Measurements from ENCODE around the gene AK8. TPM values are rescaled to one million over a fixed set of nuclear protein-coding genes. Genes with fewer than 3 reads are reported as not detected.

The AK8 gene
- total RNA-seq, 2 experiments from 2014 or later, result 0.39 TPM; not detected in 1

DNA sequence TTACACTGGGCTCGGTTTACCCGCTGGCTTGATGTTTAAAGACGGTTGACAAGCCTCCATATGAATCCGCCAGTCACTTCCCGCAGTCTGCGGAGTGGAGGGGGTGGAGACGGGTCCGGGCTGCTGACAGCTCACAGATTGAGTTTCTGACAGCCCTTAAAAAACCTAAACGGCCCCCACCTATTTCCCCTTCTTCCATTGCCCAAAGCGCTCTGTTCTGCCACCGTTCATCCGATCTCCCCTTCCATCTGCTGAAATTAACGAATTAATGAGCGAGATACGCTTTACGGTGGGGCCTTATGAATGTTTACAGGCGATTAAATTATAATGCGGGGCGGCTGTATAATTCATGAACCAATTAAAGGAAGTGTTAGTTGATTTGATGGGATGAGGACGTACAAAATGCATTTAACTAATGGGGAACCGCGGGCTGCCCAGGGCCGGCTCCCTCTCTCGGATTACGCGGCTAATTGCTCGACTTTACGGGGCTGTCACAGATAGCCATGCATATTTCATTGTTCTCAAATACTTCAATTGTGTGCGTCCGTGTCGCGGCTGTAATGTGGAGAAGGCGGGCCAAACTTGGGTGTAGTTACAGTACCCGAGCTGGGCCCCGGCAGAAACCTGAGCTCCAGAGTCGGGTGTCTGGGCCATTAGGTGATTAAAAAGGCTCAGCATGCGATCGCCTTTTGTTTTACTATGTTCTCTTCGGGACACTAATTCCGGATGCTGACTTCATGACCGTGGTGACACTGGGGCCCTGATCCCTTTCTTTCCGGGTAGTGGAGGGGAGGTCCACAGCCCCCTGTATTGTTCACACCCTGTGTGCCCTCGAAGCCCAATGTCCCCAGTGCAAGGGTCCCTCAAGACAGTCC, 133.0 kb downstream of the AK8 start:
- H3K27ac Mint-ChIP-seq, result no peak overlapping the region
- ATAC-seq, result no peak
- CTCF ChIA-PET, result no interaction called here
- H3K36me3 Mint-ChIP-seq (ENCODE audit: low read depth), result no peaks in the 10 kb centered on the region
- H3K27me3 Mint-ChIP-seq (ENCODE audit: low read depth), result peaks cover 42% of the 10 kb centered on the region
- no peak for DNase-seq
- POLR2A ChIA-PET, result no interaction called here
- H3K4me1 Mint-ChIP-seq (ENCODE audit: low read depth), result peaks cover 5% of the 10 kb centered on the region
- H3K9me3 Mint-ChIP-seq (ENCODE audit: insufficient read depth), result no peaks in the 10 kb centered on the region
- no peak overlapping the region for H3K4me3 Mint-ChIP-seq

DNA sequence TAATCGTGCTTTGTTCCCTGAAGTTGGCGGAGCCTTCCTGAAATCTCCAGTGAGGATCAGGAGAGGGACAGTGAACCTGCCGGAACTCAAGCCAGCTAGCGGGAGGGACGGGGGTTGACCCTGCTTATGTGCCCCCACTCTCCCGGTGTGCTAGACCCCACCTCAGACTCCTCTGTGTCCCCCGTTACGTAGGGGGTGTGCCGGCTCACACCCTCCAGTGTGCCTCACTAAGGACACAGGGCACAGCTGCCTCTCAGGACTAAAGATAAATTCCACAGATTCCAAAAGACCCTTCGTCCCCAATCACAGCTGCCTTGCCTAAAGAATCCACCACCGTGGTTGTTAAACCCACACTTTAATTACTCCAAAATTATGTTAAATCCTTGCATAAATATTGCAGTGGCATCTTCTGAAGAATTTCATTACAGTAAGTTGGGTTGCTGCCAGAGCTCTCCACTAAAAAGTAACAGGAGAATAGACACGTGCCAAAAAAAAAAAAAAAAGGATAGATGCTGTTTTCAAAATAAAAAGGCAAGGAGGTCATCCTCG, 134.1 kb downstream of the AK8 start:
- ATAC-seq (no peak), DNase-seq (no peak)
- ChIA-PET CTCF (interaction anchor here (0.7 kb wide), 1 partner anchor 150 kb away, joined by 3 read pairs; no protein-coding TSS in a partner anchor), POLR2A (no interaction called here)
- Mint-ChIP-seq H3K4me3 (no peak overlapping the region), H3K9me3 (ENCODE audit: insufficient read depth) (no peaks in the 10 kb centered on the region), H3K27ac (no peak overlapping the region), H3K36me3 (ENCODE audit: low read depth) (no peaks in the 10 kb centered on the region), H3K4me1 (ENCODE audit: low read depth) (peaks cover 5% of the 10 kb centered on the region), H3K27me3 (ENCODE audit: low read depth) (peaks cover 42% of the 10 kb centered on the region)

DNA sequence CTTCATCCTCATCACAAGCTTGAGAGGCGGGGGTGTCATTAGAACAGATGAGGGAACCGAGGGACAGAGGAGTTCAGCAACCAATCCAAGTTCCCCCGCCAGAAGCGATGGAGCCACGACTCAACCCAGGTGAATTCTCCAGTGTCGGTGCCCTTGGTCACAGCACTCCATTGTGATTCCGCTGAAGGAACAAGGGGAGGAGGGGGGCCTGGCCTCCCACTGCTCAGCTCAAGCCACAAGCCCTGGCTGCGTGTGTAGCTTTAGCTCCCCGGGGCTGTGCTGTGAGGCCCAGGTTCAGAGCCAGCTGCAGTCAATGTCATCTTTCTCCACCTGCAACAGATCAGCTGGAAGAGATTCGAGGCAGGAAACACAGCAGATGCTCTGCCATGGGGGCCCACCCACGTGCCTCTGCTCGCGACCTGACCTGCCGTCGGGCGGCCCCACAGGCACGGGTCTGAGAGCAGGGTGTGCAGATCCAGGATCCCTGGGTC, 135.2 kb downstream of the AK8 start:
- no peak for ATAC-seq
- H3K27me3 Mint-ChIP-seq (ENCODE audit: low read depth), result peaks cover 42% of the 10 kb centered on the region
- ChIA-PET CTCF (interaction anchor here (1.3 kb wide), 1 partner anchor 159 kb away, joined by 3 read pairs; no protein-coding TSS in a partner anchor), POLR2A (no interaction called here)
- no peak overlapping the region for H3K4me3 Mint-ChIP-seq
- H3K27ac Mint-ChIP-seq, result no peak overlapping the region
- no peaks in the 10 kb centered on the region for H3K9me3 Mint-ChIP-seq (ENCODE audit: insufficient read depth)
- no peaks in the 10 kb centered on the region for H3K36me3 Mint-ChIP-seq (ENCODE audit: low read depth)
- DNase-seq, result no peak
- H3K4me1 Mint-ChIP-seq (ENCODE audit: low read depth), result peaks cover 5% of the 10 kb centered on the region

DNA sequence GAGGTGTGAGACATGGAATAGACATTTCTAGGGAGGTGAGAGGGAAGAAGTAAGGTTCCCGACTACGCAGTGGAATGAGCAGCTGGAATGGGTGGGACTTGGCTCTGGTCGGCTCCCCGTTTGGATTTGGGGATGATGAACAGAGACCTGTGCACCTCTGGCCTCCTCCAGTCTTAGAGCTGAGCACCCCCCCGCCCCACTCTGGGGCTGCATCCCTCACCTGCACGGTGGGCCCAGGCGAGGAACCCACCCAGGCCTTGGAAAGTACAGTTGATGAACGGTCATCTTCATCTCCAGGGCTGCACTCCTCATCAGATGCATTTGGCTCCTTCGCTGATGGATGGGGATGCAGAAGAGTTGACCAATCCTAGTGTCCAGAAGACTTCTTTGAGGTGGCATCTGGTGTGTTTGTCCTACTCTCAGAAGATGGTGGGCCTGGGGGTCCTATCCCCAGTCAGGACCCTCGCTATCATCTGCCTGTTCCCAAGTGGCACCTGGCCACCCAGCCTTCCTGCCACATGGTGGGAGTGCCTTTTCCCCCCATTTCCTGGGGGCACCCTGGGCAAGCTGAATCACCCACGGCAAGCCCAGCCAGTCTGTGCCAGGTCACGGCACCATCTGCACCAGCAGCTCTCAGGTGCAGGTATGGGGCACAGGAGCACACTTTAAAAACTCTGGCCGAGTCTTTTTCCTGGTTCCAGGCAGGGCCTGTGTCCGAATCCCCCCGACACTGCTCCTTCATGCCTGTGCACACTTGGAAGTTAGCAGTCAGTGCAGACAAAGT, 137.4 kb downstream of the AK8 start:
- Mint-ChIP-seq H3K27me3 (ENCODE audit: low read depth) (peaks cover 42% of the 10 kb centered on the region), H3K27ac (no peak overlapping the region), H3K36me3 (ENCODE audit: low read depth) (no peaks in the 10 kb centered on the region), H3K4me3 (no peak overlapping the region), H3K9me3 (ENCODE audit: insufficient read depth) (no peaks in the 10 kb centered on the region), H3K4me1 (ENCODE audit: low read depth) (peaks cover 5% of the 10 kb centered on the region)
- DNase-seq (no peak), ATAC-seq (no peak)
- ChIA-PET POLR2A (no interaction called here), CTCF (no interaction called here)

DNA sequence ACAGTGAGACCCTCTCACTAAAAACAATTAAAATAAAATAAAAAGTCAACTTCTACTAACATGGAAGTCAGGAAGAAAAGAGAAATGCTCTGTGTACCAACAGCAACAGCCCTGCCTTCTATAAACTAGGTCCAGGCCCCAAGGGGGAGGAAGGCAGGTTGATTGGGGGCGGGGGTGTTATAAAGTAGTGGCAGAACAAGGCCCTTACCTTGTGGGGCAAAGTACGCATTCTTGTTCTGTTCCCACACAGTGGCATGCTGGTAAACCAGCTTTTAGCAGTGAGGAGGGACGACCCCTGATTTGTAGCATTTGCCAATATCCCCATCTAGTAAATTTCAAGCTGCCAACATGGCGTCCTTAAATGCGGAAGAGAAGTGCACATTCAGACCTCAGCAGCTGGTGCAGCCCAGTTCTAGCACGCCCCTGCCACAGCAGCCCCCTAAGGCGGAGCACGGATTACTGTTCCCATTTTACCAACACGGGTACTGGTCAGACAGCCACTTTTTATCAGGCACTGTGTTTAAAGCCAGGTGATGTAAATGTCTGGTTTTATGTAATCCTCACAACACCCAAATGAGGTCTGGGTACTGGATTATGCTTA, 138.3 kb downstream of the AK8 start:
- POLR2A ChIA-PET, result no interaction called here
- Mint-ChIP-seq H3K27ac (no peak overlapping the region), H3K4me3 (no peak overlapping the region)

DNA sequence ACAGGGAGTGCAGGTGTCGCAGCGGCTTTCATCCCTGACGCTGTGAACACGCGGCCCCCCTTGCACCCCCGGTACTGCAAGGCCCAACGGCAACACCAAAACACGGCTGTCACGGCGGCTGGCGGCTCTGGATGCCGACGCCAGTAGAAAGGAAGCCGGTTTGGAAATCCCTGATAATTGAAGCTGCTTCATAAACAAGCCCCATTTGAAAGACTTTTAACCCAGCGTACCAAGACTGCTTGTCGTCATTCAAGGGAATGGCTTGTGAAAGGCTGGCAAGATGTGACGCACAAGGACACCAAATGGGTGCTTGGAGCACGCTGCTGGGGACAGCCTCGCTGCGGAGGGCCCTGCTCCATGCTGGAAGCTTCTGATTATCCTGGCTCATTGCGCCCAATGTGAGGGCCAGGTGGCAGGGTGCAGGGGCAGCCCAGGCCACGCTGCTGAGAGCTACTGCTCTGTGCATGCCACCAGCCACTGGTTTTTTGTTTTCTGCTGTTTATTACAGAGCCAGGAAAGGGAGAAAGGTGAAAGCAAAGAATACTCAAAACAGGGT, 144.7 kb downstream of the AK8 start:
- H3K9me3 Mint-ChIP-seq (ENCODE audit: insufficient read depth), result no peaks in the 10 kb centered on the region
- DNase-seq, result no peak
- H3K36me3 Mint-ChIP-seq (ENCODE audit: low read depth), result no peaks in the 10 kb centered on the region
- no peak for ATAC-seq
- ChIA-PET CTCF (interaction anchor here (0.6 kb wide), 1 partner anchor 117 kb away, joined by 4 read pairs; no protein-coding TSS in a partner anchor), POLR2A (no interaction called here)
- H3K4me3 Mint-ChIP-seq, result no peak overlapping the region
- H3K27me3 Mint-ChIP-seq (ENCODE audit: low read depth), result peaks cover 11% of the 10 kb centered on the region
- no peak overlapping the region for H3K27ac Mint-ChIP-seq
- H3K4me1 Mint-ChIP-seq (ENCODE audit: low read depth), result no peaks in the 10 kb centered on the region

More for the DNA sequence above, 138.3 kb downstream of the AK8 start:
- no peaks in the 10 kb centered on the region for H3K36me3 Mint-ChIP-seq (ENCODE audit: low read depth)
- H3K9me3 Mint-ChIP-seq (ENCODE audit: insufficient read depth), result no peaks in the 10 kb centered on the region
- peaks cover under 1% of the 10 kb centered on the region for H3K4me1 Mint-ChIP-seq (ENCODE audit: low read depth)
- CTCF ChIA-PET, result interaction anchor here (0.9 kb wide), 1 partner anchor 164 kb away, joined by 3 read pairs; no protein-coding TSS in a partner anchor
- no peak for DNase-seq
- no peak for ATAC-seq
- H3K27me3 Mint-ChIP-seq (ENCODE audit: low read depth), result peaks cover 33% of the 10 kb centered on the region

DNA sequence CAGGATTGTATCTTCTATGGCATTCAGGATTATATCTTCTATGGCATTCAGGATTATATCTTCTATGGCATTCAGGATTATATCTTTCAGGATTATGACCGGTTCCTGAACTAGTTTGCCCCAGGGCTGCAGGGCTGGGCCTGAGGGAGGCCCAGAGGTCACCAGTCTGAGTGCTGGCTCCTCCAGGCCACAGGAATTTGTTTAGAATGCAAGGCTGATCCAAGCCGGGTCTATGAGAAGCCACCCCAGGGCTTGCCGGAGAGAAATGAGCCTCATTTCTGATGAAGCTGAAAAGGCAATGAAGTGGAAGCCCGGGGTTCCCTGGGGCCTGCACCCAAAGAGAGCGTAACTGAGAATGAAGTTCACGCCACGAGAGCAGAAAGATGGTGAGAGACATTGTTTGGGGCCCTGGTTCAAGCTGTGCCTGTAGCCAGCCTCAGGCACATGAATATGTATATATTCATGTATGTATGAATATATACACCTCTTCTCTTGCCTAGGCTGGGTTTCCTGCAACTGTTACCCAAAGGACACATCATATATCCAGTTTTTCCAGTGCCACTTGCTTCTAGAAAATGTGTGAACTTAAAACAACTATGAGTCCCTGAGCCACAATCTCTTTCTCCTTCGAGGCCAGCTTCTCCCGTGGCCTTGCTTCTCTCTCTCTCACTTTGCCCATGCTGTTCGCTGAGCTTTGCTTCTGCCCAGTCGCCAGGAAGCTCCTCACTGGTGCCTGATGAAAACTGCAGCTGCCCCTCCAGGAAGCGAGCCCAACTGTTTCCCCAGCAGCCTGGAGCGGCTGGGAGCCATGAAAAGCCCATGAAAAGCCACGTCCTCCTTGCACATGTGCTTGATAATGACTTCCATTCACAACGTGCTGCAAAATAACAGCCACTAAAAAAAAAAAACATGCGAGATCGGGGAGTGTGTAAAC, 145.5 kb downstream of the AK8 start:
- no peak for DNase-seq
- no peaks in the 10 kb centered on the region for H3K36me3 Mint-ChIP-seq (ENCODE audit: low read depth)
- ChIA-PET POLR2A (no interaction called here), CTCF (interaction anchor here (0.6 kb wide), 1 partner anchor 118 kb away, joined by 4 read pairs; no protein-coding TSS in a partner anchor)
- H3K27ac Mint-ChIP-seq, result no peak overlapping the region
- H3K4me1 Mint-ChIP-seq (ENCODE audit: low read depth), result no peaks in the 10 kb centered on the region
- ATAC-seq, result no peak
- H3K9me3 Mint-ChIP-seq (ENCODE audit: insufficient read depth), result no peaks in the 10 kb centered on the region
- no peak overlapping the region for H3K4me3 Mint-ChIP-seq
- H3K27me3 Mint-ChIP-seq (ENCODE audit: low read depth), result peaks cover 11% of the 10 kb centered on the region

DNA sequence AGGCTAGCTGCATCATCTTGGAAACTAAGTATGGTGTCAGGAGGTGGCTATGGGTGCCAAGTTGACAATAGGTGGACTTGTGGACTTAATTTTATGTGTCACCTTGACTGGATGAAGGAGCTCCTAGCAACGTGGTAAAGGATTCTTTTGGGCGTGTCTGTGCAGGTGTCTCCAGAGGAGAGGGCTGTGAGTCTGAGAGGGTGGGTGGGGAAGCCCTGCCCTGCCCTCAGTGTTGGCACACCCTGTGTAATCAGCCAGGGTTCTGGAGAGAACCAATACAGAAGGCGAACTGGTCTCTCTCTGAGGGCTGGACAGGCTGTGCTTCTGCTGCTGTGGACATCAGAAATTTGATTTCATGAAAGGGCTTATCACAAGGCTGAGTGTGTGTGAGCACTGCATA, 146.9 kb downstream of the AK8 start:
- ATAC-seq (no peak), DNase-seq (no peak)
- H3K4me1 Mint-ChIP-seq (ENCODE audit: low read depth), result no peaks in the 10 kb centered on the region
- no peaks in the 10 kb centered on the region for H3K36me3 Mint-ChIP-seq (ENCODE audit: low read depth)
- H3K27ac Mint-ChIP-seq, result no peak overlapping the region
- CTCF ChIA-PET, result no interaction called here
- peaks cover 3% of the 10 kb centered on the region for H3K27me3 Mint-ChIP-seq (ENCODE audit: low read depth)
- POLR2A ChIA-PET, result no interaction called here
- no peak overlapping the region for H3K4me3 Mint-ChIP-seq
- no peaks in the 10 kb centered on the region for H3K9me3 Mint-ChIP-seq (ENCODE audit: insufficient read depth)

DNA sequence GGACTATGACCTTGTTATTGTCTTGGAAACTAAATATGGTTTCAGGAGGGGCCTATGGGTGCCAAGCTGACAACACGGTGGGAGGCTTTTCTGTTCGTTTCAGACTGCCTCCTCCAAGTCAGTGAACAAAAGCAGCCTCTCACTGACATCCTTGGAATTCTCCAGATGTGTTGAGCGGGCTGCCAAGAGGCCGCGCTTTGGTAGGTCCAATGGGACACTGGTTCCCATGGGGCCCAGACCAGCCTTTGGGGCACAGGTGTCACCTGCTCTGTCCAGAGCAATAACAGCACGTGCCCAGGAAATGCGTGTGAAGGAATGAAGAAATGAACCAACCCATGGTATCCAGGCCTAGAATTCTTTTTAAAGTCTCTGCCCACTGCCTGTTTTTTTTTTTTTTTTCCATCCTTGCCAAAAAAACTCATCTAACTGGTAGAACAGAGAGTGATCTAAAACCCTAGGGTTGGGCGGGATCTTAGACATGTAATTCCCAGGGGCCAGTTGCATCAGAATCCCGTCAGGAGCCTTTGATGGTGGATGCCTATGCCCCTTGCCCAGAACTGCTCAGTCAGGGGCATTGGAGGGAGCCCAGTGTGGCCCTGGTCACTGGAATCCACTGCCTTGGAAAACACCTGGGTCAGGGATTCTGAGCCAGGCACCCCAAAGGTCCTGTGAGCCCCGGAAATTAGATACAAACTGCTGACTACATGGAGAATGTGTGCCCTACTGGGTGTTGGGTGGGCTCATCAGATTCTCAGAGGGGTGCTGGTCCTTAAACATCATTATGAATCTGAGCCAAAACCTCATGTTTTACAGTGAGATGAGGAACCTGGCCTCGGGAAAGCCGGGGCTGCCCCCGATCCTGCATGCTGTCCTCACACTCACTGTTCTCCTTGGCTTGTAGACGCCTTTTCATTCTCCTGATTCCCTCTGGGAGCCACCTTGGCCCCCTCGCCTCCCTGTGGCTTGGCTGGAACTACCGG, 147.7 kb downstream of the AK8 start:
- DNase-seq (no peak), ATAC-seq (no peak)
- Mint-ChIP-seq H3K27me3 (ENCODE audit: low read depth) (peaks cover 3% of the 10 kb centered on the region), H3K27ac (no peak overlapping the region), H3K4me1 (ENCODE audit: low read depth) (no peaks in the 10 kb centered on the region), H3K36me3 (ENCODE audit: low read depth) (no peaks in the 10 kb centered on the region), H3K9me3 (ENCODE audit: insufficient read depth) (no peaks in the 10 kb centered on the region), H3K4me3 (no peak overlapping the region)
- POLR2A ChIA-PET, result no interaction called here
- CTCF ChIA-PET, result no interaction called here

DNA sequence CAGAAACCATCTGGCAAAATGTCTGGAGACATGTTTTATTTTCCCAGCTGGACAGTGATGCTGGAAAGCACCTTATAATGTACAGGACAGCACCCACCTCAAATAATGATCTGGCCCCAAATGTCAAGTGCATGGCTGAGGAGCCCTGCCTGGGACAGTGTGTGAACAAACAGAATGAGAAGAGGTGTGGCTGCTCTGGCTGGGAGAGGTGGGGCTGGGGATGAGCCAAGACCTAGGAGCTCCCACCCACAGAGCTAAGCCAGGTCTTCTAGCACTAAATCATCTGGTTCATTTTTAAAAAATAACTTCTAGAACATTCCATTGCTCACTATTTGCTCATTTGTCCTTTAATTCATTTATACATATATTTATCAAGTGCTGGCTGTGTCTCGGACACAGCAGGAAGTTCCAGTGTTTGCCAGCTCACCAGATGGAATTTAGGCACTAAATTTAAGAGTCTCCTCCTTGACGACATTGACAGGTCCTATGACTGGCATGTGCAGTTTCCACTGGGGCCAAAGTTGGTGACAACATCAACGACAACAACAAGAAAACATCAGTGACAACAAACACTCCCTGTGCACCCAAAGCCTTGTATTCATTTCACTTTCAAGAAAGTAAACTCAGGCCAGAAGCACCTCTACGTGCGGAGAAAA, 148.7 kb downstream of the AK8 start:
- no peak for ATAC-seq
- Mint-ChIP-seq H3K4me3 (no peak overlapping the region), H3K4me1 (ENCODE audit: low read depth) (no peaks in the 10 kb centered on the region)

More for the DNA sequence above, 148.7 kb downstream of the AK8 start:
- CTCF ChIA-PET, result no interaction called here
- no peaks in the 10 kb centered on the region for H3K36me3 Mint-ChIP-seq (ENCODE audit: low read depth)
- no peak for DNase-seq
- POLR2A ChIA-PET, result no interaction called here
- H3K27me3 Mint-ChIP-seq (ENCODE audit: low read depth), result peaks cover 3% of the 10 kb centered on the region
- no peaks in the 10 kb centered on the region for H3K9me3 Mint-ChIP-seq (ENCODE audit: insufficient read depth)
- H3K27ac Mint-ChIP-seq, result no peak overlapping the region
